PFSK-1 (cell line): ENCODE data around the gene CSNK1G1.

ENCODE experiments used
- POLR2AphosphoS5 ChIP-seq: IDR thresholded peaks from 2 replicates; pipeline ENCODE4 v1.6.1; 2012; ENCODE audit warnings: low read depth, mild to moderate bottlenecking, control low read depth, low read length, moderate library complexity
- SIN3A ChIP-seq: IDR thresholded peaks from 2 replicates; pipeline ENCODE4 v1.6.1; 2012; ENCODE audit warnings: mild to moderate bottlenecking, low read length, moderate library complexity, borderline replicate concordance; ENCODE audit not compliant: insufficient read depth

- TF ChIP-seq POLR2AphosphoS5 (no peak), SIN3A (no peak)
These were observed 224.4 kb downstream of the CSNK1G1 start for GRCh38 chr15:64131547-64131946.
